Left ventricle myocardium superior (tissue), 1 donor: ENCODE measurements around the gene TGM3. TPM values are rescaled to one million over a fixed set of nuclear protein-coding genes. Genes with fewer than 3 reads are reported as not detected.

Experiments
- ATAC-seq: fragments of 200-7000 bp; cut with Tn5 transposase; one replicate; pipeline ENCODE4 v1.9.1; 2020; ENCODE audit warnings: mild to moderate bottlenecking, moderate library complexity
- DNase-seq: peaks from one replicate; pipeline ENCODE4 v3.0.0-alpha.2; 2020
- intact Hi-C: fragments of 100-400 bp; cut with micrococcal nuclease; formaldehyde crosslinking; loops from one replicate; pipeline ENCODE4 v1.11.0; 2022
- total RNA-seq: library from RNA; stranded (reverse); fragmentation: NEBNext Ultra II Directional; extraction: Animal tissue kit (Norgen Biotek cat#: 25700); gene quantifications from one replicate; pipeline ENCODE4 v1.2.1, GENCODE V29; 2021
- donor health status: DM: no; HTN: yes; CAD: no; lungs with severe emphysema.

Gene TGM3
- total RNA-seq, 1 donor from 2014 or later: not detected

GRCh38 chr20:2282181-2282580 lies 13.6 kb upstream of the TGM3 start:
- DNase-seq: no peak
- no peak for ATAC-seq
- intact Hi-C loops: no loop called here

DNA sequence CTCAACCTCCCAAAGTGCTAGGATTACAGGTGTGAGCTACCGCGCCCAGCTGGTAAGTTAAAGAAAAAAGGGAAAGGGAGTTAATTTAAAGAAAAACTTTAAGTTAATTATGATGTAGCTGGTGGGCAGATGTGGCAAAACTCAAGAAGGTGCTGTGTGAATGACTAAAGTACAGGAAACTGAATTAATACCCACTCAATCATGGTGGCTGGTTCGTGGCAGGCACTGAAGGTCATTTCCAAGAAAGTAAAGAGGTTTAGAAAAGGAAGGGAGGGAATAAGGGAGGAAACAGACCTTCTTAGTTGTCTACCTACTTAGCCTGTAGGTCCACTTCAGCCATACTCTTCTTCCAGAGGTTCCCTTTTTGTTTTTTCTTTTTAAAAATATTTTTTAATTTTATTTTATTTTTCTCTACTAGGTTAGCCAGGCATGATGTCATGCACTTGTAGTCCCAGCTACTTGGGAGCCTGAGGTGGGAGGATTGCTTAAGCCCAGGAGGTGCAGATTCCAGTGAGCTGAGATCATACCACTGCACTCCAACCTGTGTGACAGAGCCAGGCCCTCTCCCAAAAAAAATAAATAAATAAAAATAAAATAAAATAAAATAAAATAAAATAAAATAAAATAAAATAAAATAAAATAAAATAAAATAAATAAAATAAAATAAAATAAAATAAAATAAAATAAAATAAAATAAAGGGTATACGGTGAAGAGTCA lies 11.9 kb upstream of the TGM3 start:
- intact Hi-C loops: no loop called here
- ATAC-seq (no peak), DNase-seq (no peak)

DNA sequence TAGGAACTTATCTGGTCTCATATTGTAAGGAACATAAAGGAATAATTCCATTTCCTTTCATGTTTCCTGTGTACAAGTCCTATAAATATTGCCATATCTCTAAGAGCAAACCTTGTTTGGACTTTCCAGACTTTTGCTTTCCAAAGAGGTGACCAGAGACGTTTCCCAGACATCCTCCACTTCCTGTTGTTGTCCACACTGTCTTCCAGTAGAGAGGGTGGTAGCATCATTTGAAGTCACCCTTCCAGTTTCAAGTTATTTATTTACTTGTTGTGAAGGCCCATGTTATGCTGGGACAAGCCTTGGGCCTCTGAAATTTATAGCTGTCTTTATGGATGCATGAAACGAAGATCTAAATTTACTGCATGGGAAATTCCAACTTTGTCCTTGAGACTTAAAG lies 10.6 kb upstream of the TGM3 start:
- no peak for DNase-seq
- intact Hi-C loops: no loop called here
- no peak for ATAC-seq

DNA sequence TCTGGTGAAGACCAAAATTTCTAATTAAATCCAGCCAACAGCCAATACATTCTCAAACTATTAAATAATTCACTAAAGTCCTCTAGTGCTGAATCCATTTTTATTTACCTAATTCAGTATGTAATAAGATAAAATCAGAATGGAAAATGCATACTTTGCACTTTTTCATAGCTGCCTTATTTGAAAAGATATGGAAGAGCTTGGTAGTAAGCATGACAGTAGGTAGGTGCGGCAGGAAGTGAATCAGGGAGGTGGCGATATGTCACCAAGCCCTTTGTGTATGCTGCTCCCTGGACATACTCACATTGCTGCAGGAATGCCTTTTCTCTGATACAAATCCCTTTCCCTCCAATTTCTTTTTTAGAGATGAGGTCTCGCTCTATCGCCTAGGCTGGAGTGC lies 10.2 kb upstream of the TGM3 start:
- intact Hi-C loops: no loop called here

GRCh38 chr20:2287504-2287903 lies 8.3 kb upstream of the TGM3 start:
- intact Hi-C loops: no loop called here
- ATAC-seq (no peak), DNase-seq (no peak)

More for the DNA sequence above, 10.2 kb upstream of the TGM3 start:
- no peak for ATAC-seq
- no peak for DNase-seq

DNA sequence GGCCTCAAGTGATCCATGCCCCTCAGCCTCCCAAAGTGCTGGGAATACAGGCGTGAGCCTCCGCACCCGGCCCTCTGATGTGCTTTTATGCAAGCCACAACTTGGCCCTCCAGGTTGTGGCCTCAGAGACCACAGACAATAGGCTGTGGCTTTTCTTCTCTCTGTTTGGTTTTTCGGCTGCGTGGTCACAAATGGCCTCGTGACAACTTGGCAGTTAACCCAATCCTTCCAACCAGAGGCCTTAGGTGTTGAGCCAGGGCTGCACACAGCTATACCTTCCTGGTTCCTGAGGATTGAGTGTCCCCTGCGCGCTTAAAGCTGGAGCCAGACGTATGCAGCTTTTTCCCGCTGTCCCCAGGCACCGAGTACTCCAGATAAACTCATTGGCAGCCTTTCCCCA lies 6.3 kb upstream of the TGM3 start:
- DNase-seq: no peak
- no peak for ATAC-seq
- intact Hi-C loops: no loop called here

- ATAC-seq (no peak), DNase-seq (no peak)
- intact Hi-C loops: no loop called here
Observed at GRCh38 chr20:2290486-2290885, 5.3 kb upstream of the TGM3 start.

DNA sequence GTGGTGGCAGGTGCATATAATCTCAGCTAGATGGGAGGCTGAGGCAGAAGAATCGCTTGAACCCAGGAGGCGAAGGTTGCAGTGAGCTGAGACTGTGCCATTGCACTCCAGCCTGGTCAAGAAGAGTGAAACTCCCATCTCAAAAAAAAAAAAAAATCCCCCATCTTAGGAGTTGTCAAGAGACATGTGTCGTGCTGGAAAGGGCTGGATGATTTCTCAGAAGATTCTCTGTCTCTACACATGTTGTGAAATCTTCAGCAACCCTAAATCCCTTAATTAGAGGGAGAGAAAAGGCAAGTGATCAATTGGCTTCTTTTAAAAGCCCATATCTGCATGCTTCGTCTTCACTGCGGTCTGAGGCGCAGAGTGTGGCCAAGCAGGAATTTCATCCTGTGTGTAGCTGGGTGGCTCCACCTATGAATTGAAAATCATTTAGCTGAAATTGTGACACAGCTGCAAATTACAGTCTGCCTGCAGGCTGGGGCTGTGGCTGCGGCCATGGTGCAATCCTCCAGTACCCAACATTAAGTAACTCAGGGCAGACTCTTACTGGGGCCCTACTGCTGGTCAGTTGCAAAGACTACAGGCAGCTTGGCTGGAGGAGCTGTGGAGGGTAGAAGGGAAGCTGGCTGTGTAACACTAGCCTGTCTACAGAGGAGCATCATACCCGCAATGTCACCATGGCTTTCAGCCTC lies 3.2 kb upstream of the TGM3 start:
- intact Hi-C loops: no loop called here
- DNase-seq (no peak), ATAC-seq (no peak)

DNA sequence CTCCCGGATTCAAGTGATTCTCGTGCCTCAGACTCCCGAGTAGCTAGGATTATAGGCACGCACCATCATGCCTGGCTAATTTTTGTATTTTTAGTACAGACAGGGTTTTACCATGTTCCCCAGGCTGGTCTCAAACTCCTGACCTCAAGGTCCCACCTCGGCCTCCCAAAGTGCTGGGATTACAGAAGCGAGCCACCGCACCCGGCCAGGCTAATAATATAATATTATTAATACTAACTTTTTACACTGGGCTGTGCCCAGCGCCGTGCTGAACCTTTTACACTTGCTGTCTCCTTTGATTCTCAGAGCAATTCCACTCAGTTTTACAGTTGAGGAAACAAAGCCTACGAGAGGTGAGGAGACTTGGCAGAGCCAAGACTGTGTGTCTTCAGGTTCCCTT lies 2.3 kb upstream of the TGM3 start:
- DNase-seq: no peak
- intact Hi-C loops: no loop called here
- no peak for ATAC-seq

DNA sequence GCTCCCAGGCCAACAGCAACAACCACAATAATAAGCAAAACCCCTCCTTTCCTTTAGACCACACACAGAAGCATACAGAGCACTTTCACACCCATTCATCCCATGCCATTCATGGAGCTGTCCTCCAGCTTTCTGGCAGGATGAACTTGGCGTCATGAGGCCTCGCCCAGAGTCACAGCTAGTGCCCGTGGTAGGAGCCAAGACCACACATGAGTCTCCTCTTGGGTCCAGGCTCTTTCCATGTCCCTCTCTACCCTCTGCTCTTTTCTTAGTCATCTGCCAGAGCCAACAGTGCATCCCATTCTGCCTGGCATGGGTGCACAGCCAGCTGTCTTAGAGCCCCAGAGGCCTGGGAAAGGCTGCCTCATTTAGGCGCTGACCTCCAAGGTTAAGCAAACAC lies 1.8 kb upstream of the TGM3 start:
- DNase-seq: no peak
- no peak for ATAC-seq
- intact Hi-C loops: no loop called here

GRCh38 chr20:2295286-2295685 lies 515 bp upstream of the TGM3 start:
- DNase-seq (no peak), ATAC-seq (no peak)
- intact Hi-C loops: no loop called here

DNA sequence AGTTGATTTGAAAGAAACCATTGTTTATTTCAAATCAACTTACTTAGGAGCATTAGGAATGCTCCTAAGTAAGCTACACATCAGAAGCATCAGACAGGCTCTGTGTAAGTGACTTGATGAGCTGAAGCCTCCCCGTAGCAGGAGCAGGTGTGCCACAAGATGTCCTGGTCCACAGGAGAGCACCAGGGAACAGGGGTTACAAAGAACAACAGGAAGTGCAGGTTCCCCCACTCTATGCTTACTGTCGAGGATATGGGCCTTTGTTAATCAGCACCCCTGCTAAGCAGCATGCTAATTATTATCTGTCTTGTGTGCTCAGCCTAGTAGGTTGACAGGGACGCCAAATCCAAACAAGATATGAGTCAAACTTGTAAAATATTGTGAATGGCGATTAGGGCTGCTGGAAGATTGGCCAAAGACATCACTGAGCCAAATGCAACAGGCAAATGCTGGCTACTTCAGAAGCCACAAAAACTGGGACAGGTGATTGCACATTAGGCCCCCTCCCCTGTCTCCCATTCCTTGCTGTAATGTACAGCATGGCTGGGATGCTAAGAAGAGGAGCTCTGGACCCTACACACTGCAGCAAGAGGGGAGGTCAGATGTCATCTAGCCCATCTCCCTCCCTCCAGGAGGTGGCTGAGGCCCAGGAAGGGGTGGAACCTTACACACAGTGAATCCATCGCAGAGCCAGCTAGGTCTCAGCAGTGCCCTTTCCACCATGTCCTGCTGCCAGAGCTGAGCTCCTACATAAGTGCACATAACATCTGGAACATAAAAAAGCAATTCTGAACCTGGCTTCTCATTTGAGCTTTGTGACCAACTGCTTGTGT lies 939 bp downstream of the TGM3 start:
- no peak for ATAC-seq
- intact Hi-C loops: no loop called here
- no peak for DNase-seq

GRCh38 chr20:2297357-2297728 lies 1.5 kb downstream of the TGM3 start:
- ATAC-seq (no peak), DNase-seq (no peak)
- intact Hi-C loops: no loop called here

DNA sequence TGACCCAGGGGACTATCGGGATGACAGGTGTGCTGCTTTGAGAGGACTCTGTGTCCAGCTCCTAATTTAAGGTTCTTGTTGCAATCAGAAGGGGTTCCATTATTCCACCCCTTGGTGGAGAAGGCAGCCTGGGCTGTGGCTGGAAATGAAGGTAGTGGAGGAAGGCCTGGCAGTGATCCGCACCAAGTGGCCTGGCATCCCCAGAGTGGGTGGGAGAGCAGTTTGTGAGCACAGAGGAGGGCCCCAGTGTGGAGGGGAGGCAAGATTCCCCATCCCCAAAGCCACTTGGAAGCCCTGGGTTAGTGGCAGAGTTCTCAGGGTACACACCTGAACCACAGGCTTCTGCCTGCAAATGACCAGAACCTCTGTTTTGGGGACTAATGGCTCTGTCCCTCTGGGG lies 2.3 kb downstream of the TGM3 start:
- DNase-seq (no peak), ATAC-seq (no peak)
- intact Hi-C loops: no loop called here

DNA sequence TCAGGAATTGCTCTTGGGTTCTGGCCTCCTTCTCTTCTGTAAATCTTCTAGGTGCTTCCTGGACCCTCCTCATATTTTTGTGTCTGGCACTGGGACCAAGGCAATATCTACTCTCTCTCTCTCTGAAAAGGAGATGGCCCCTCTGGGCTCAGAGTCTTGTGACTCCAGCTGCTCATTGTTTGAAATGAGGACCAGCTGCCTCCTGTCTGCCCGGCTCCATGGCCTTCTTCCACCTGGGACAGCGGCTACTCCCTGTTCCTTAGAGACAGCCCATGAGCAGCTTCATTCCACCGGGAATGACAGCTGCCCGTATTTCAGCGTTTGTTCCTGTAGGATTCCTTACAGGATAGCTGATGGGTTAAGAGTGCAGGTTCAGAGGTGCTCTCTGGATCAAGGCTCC lies 2.9 kb downstream of the TGM3 start:
- DNase-seq (no peak), ATAC-seq (no peak)
- intact Hi-C loops: no loop called here

- ATAC-seq (peak; percentile 33), DNase-seq (peak; percentile 45)
- intact Hi-C loops: no loop called here
Observed at GRCh38 chr20:2299301-2299700, 3.5 kb downstream of the TGM3 start.

DNA sequence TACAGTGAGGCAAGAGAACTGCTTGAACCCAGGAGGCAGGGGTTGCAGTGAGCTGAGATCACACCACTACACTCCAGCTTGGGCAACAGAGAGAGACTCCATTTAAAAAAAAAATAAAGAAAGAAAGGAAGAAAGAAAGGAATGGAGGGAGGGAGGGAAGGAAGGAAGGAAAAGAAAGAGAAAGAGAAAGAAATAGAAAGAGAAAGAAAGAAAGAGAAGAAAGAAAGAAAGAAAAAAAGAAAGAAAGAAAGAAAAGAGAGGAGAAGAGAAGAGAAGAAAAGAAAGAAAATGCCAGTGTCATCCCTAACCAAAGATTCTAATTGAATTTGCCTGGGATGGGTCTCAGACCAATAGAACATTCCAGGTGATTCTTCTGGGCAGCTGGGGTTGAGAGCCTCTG lies 4.2 kb downstream of the TGM3 start:
- intact Hi-C loops: no loop called here
- no peak for ATAC-seq
- DNase-seq: no peak

DNA sequence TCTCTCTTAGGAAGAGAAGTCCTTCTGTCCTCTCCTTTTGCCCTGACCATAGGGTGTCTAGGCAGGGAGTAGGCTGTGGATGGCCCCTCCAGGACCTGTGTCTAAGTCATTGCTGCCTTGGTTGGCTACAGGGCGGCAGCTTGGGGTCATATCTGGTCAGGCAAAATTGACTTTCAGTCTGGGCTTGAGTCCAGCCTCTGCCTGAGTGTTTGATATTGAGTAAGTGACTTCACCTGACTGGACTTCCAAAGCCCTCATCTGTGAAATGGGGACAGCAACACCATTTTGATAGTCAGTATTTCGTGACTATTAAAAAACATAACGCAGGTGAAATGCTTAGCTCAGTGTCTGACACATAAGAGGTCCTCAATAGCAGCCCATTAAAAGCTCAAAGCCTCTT lies 4.6 kb downstream of the TGM3 start:
- intact Hi-C loops: no loop called here
- ATAC-seq (no peak), DNase-seq (no peak)

- ATAC-seq: peak; percentile 88
- intact Hi-C loops: no loop called here
- DNase-seq: peak; percentile 44
Observed at GRCh38 chr20:2301164-2301622, 5.4 kb downstream of the TGM3 start.

GRCh38 chr20:2302384-2303060 lies 6.7 kb downstream of the TGM3 start:
- ATAC-seq (no peak), DNase-seq (no peak)
- intact Hi-C loops: no loop called here
